ACC112 (cell line): ENCODE data around the gene IQSEC1.

Experiments used
- H2AFZ ChIP-seq: fragments of 200-600 bp; sonication (generic); one replicate; pipeline ENCODE4 v1.6.0; 2017; ENCODE audit warnings: antibody characterized with exemption, low read length; ENCODE audit not compliant: unreplicated experiment
- H3K27ac ChIP-seq: fragments of 200-600 bp; sonication (generic); 2 replicates; pipeline ENCODE4 v1.5.1; 2014; ENCODE audit warnings: low read depth, mild to moderate bottlenecking, antibody characterized with exemption, low read length, moderate library complexity
- H3K27me3 ChIP-seq: fragments of 200-600 bp; sonication (generic); 2 replicates; pipeline ENCODE4 v1.6.1; 2014; ENCODE audit warnings: mild to moderate bottlenecking, antibody characterized with exemption, low read length, moderate library complexity, mixed read lengths; ENCODE audit not compliant: insufficient read depth
- H3K36me3 ChIP-seq: fragments of 200-600 bp; sonication (generic); 2 replicates; pipeline ENCODE4 v1.6.1; 2016; ENCODE audit warnings: mild to moderate bottlenecking, antibody characterized with exemption, low read length, moderate library complexity, mixed read lengths; ENCODE audit not compliant: insufficient read depth
- H3K4me1 ChIP-seq: fragments of 200-600 bp; sonication (generic); one replicate; pipeline ENCODE4 v1.6.1; 2016; ENCODE audit warnings: low read length, mixed read lengths; ENCODE audit not compliant: insufficient read depth, unreplicated experiment, control insufficient read depth
- H3K4me3 ChIP-seq: fragments of 200-600 bp; sonication (generic); 2 replicates; pipeline ENCODE4 v1.5.1; 2014; ENCODE audit warnings: mild to moderate bottlenecking, low read depth, low read length
- H3K79me2 ChIP-seq: fragments of 200-600 bp; sonication (generic); one replicate; pipeline ENCODE4 v1.6.0; 2016; ENCODE audit warnings: low read length; ENCODE audit not compliant: control insufficient read depth, unreplicated experiment, insufficient read depth

IQSEC1 gene

GRCh38 chr3:13083898-13084297, 10.7 kb upstream of the IQSEC1 start:
- no peaks in the 10 kb centered on the region for H3K79me2 ChIP-seq
- no peak overlapping the region for H3K27ac ChIP-seq
- H3K4me3 ChIP-seq, result no peak overlapping the region
- no peak overlapping the region for H2AFZ ChIP-seq
- no peaks in the 10 kb centered on the region for H3K27me3 ChIP-seq
- no peaks in the 10 kb centered on the region for H3K36me3 ChIP-seq
- H3K4me1 ChIP-seq, result peaks cover 8% of the 10 kb centered on the region

- H3K4me1 ChIP-seq, result peaks cover 8% of the 10 kb centered on the region
- H2AFZ ChIP-seq, result no peak overlapping the region
- H3K36me3 ChIP-seq, result no peaks in the 10 kb centered on the region
- no peak overlapping the region for H3K27ac ChIP-seq
- H3K27me3 ChIP-seq, result peaks cover under 1% of the 10 kb centered on the region
- H3K79me2 ChIP-seq, result no peaks in the 10 kb centered on the region
- H3K4me3 ChIP-seq, result no peak overlapping the region
Measured at GRCh38 chr3:13083254-13083653, 10.0 kb upstream of the IQSEC1 start.

- H3K4me3 ChIP-seq, result no peak overlapping the region
- no peak overlapping the region for H2AFZ ChIP-seq
- no peak overlapping the region for H3K27ac ChIP-seq
- peaks cover 7% of the 10 kb centered on the region for H3K27me3 ChIP-seq
- H3K36me3 ChIP-seq, result no peaks in the 10 kb centered on the region
- H3K79me2 ChIP-seq, result no peaks in the 10 kb centered on the region
- H3K4me1 ChIP-seq, result peaks cover 8% of the 10 kb centered on the region
Measured at GRCh38 chr3:13082677-13083076, 9.4 kb upstream of the IQSEC1 start.

DNA sequence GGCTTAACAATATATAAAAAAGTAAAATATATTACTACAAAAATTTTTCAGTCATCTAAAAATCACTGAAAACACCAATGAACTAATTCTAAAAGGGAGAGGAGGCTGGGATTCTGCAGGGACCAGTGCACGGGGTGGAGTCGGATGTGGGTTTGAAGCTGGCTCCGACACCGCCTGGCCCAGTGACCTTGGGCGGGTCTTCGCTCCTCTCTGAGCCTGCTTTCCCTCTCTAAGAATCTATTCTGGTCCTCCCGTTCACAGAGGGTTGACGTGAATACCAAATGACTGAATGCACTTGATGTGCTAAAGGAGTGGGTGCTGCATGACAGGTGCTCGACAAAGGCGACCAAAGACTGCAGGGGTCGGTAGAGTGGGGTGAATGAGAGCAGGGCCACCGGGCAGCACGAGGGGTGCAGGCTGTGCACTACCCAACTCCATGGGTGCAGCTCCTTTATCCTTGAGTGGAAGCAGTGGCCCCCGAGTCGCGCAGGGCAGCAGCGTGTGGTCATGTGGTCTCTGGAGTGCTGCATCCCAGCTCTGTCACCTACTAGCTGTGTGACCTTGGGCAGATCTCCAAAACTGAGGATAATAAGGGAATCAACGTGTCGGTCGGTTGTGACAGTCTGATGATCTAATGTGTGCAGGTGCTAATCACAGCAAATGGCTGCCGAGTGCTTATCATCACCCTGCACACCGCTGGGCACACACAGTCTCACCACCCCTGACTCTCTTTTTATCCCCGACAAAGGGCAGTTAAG, 8.6 kb upstream of the IQSEC1 start:
- peaks cover 8% of the 10 kb centered on the region for H3K4me1 ChIP-seq
- no peak overlapping the region for H3K27ac ChIP-seq
- H2AFZ ChIP-seq, result no peak overlapping the region
- no peaks in the 10 kb centered on the region for H3K79me2 ChIP-seq
- H3K27me3 ChIP-seq, result peaks cover 15% of the 10 kb centered on the region
- no peaks in the 10 kb centered on the region for H3K36me3 ChIP-seq
- H3K4me3 ChIP-seq, result no peak overlapping the region

- Histone ChIP-seq H3K27ac (no peak overlapping the region), H3K36me3 (no peaks in the 10 kb centered on the region), H3K27me3 (peaks cover 27% of the 10 kb centered on the region), H3K4me1 (peaks cover 8% of the 10 kb centered on the region), H3K4me3 (no peak overlapping the region), H3K79me2 (no peaks in the 10 kb centered on the region), H2AFZ (no peak overlapping the region)
Measured at GRCh38 chr3:13080591-13080990, 7.4 kb upstream of the IQSEC1 start.

GRCh38 chr3:13080026-13080425, 6.8 kb upstream of the IQSEC1 start:
- no peaks in the 10 kb centered on the region for H3K79me2 ChIP-seq

DNA sequence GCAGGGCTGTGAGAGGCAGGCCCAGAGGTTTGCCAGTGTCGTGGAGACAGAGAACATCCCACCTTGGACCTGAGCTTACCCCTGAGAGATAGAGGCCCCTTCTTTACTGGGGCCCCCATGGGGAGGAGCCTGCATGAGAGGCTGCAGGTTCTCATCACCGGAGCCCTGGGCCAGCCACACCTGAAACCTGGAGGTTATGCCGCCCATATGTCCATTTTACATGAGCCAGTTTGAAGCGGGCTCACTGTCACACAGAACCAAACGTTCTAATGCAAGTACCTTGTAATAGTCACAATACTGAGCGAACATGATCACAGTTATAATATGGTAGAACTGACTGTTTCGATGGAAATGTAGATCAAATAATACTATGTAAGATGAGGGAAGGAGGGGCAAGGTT, 6.3 kb upstream of the IQSEC1 start:
- Histone ChIP-seq H3K79me2 (no peaks in the 10 kb centered on the region), H3K27ac (no peak overlapping the region), H3K36me3 (no peaks in the 10 kb centered on the region), H3K27me3 (peaks cover 38% of the 10 kb centered on the region), H3K4me1 (peaks cover 8% of the 10 kb centered on the region), H3K4me3 (no peak overlapping the region), H2AFZ (no peak overlapping the region)

More at GRCh38 chr3:13080026-13080425, 6.8 kb upstream of the IQSEC1 start:
- Histone ChIP-seq H3K27me3 (peaks cover 33% of the 10 kb centered on the region), H3K4me3 (no peak overlapping the region), H3K4me1 (peaks cover 8% of the 10 kb centered on the region), H2AFZ (no peak overlapping the region), H3K27ac (no peak overlapping the region), H3K36me3 (no peaks in the 10 kb centered on the region)

DNA sequence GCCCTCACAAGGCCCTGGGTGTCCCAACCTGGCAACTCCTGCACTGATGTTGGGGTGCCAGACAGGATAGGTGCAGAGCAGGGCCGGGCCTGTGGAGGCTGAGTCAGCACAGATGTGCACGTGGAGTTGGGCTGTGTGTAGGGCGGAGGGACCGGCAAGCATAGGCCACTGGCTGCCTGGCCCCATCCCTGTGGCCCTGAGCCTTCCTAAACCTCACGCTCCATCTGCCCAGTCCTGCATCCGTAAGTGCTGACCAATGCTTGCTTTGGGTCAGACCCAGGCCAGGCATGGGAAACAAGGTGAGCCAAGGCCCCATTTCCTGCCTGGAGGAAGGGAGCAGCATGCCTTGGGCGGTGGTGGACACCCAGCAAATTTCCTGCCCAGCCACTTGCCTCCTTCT, 5.8 kb upstream of the IQSEC1 start:
- Histone ChIP-seq H3K27ac (no peak overlapping the region), H2AFZ (no peak overlapping the region), H3K36me3 (no peaks in the 10 kb centered on the region), H3K79me2 (no peaks in the 10 kb centered on the region), H3K4me1 (peaks cover 8% of the 10 kb centered on the region), H3K4me3 (no peak overlapping the region), H3K27me3 (peaks cover 42% of the 10 kb centered on the region)

DNA sequence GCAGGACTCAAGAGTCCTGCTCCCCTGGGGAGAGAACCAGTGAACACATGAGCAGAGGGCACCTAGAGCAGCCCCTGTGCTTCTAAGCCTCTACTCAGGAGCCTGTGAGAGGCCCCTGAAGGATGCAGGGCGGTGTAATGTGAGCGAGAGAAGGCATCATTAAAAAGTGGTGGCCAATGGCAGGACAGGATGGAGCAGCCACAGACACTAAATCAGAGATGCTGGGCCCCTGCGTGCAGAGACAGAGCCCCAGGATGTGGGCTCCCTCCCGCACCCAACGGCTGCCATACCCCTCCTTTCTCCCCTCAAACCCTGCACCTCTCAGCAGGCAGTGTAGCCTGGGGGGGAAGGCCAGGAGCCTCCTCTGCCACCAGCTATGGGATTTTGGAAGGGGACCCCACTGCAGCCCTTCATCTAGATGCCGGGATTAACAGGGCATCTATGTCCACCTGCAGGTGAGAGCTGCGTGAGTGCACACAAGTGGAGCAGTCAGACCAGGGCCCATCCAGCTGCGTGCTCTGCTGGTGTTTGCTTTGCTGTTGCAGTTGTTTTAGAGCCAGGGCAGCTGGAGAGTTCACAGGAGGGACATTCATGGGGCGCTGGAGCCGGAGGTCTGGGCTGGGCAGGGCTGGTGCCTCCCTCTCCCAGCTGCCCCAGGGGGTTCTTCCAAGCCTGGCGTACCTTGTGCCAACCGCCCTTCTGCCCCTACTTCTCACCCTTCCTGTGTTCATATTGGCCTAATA, 5.1 kb upstream of the IQSEC1 start:
- Histone ChIP-seq H3K4me1 (peaks cover 8% of the 10 kb centered on the region), H3K36me3 (no peaks in the 10 kb centered on the region), H2AFZ (no peak overlapping the region), H3K27me3 (peaks cover 49% of the 10 kb centered on the region), H3K4me3 (no peak overlapping the region), H3K27ac (no peak overlapping the region), H3K79me2 (no peaks in the 10 kb centered on the region)

- H3K4me1 ChIP-seq, result peaks cover 8% of the 10 kb centered on the region
- no peak overlapping the region for H3K4me3 ChIP-seq
- no peaks in the 10 kb centered on the region for H3K79me2 ChIP-seq
- no peak overlapping the region for H2AFZ ChIP-seq
- peaks cover 57% of the 10 kb centered on the region for H3K27me3 ChIP-seq
- H3K27ac ChIP-seq, result no peak overlapping the region
- H3K36me3 ChIP-seq, result no peaks in the 10 kb centered on the region
Measured at GRCh38 chr3:13077431-13078162, 4.4 kb upstream of the IQSEC1 start.
